HG02588 (cell line): Measurements from ENCODE around the gene ACTN4.

ENCODE experiments used
- ATAC-seq: cut with Tn5 transposase; IDR thresholded peaks from one replicate; pipeline ENCODE4 v1.9.1; 2021; ENCODE audit warnings: mild to moderate bottlenecking, moderate library complexity; ENCODE audit not compliant: unreplicated experiment

Gene ACTN4

GRCh38 chr19:38708413-38709024, 61.1 kb downstream of the ACTN4 start:
- no peak for ATAC-seq

- no peak for ATAC-seq
These were observed 61.7 kb downstream of the ACTN4 start for GRCh38 chr19:38709119-38709518.

- ATAC-seq, result no peak
These were observed 62.4 kb downstream of the ACTN4 start for GRCh38 chr19:38709671-38710415.

- no peak for ATAC-seq
These were observed 62.9 kb downstream of the ACTN4 start for GRCh38 chr19:38710416-38710702.

- no peak for ATAC-seq
These were observed 63.7 kb downstream of the ACTN4 start for GRCh38 chr19:38710928-38711725.

- no peak for ATAC-seq
These were observed 64.3 kb downstream of the ACTN4 start for GRCh38 chr19:38711726-38712153.

GRCh38 chr19:38712161-38712748, 64.8 kb downstream of the ACTN4 start:
- no peak for ATAC-seq

GRCh38 chr19:38713227-38713649, 65.8 kb downstream of the ACTN4 start:
- no peak for ATAC-seq

- ATAC-seq, result no peak
These were observed 66.4 kb downstream of the ACTN4 start for GRCh38 chr19:38713865-38714264.

- no peak for ATAC-seq
These were observed 66.9 kb downstream of the ACTN4 start for GRCh38 chr19:38714354-38714778.

GRCh38 chr19:38715555-38715954, 68.1 kb downstream of the ACTN4 start:
- no peak for ATAC-seq

GRCh38 chr19:38717051-38717450, 69.6 kb downstream of the ACTN4 start:
- ATAC-seq, result no peak

GRCh38 chr19:38717855-38718254, 70.4 kb downstream of the ACTN4 start:
- ATAC-seq, result no peak

GRCh38 chr19:38718747-38719543, 71.5 kb downstream of the ACTN4 start:
- ATAC-seq, result no peak

- ATAC-seq, result no peak
These were observed 72.5 kb downstream of the ACTN4 start for GRCh38 chr19:38719761-38720558.

GRCh38 chr19:38720559-38721236, 73.2 kb downstream of the ACTN4 start:
- no peak for ATAC-seq

- ATAC-seq, result no peak
These were observed 74.0 kb downstream of the ACTN4 start for GRCh38 chr19:38721496-38721895.

- no peak for ATAC-seq
These were observed 74.7 kb downstream of the ACTN4 start for GRCh38 chr19:38721979-38722773.
